H9 (cell line): ENCODE data around the gene GNG11. TPM values are rescaled to one million over a fixed set of nuclear protein-coding genes. Genes with fewer than 3 reads are reported as not detected.

ENCODE experiments used
- DNase-seq: peaks from one replicate; pipeline ENCODE4 v3.0.0-alpha.2; 2017
- H2AFZ ChIP-seq: one replicate; pipeline ENCODE4 v1.6.1; 2013; ENCODE audit warnings: mild to moderate bottlenecking, low read length, control low read depth, moderate library complexity
- H2AK5ac ChIP-seq: 2 replicates; pipeline ENCODE4 v1.6.1; 2013; ENCODE audit warnings: low read length, control low read depth, mixed read lengths; ENCODE audit not compliant: insufficient read length
- H2BK120ac ChIP-seq: one replicate; pipeline ENCODE4 v1.6.1; 2013; ENCODE audit warnings: low read depth, mild to moderate bottlenecking, low read length, control low read depth, inconsistent platforms; ENCODE audit not compliant: poor library complexity, severe bottlenecking
- H2BK12ac ChIP-seq: 2 replicates; pipeline ENCODE4 v1.6.1; 2013; ENCODE audit warnings: low read length, control low read depth, mixed read lengths, low read depth; ENCODE audit not compliant: insufficient read length
- H2BK15ac ChIP-seq: 2 replicates; pipeline ENCODE4 v1.6.1; 2013; ENCODE audit warnings: low read depth, low read length, control low read depth
- H2BK20ac ChIP-seq: one replicate; pipeline ENCODE4 v1.6.1; 2013; ENCODE audit warnings: low read depth, mild to moderate bottlenecking, low read length, control low read depth, inconsistent platforms; ENCODE audit not compliant: poor library complexity, severe bottlenecking
- H2BK5ac ChIP-seq: 2 replicates; pipeline ENCODE4 v1.6.1; 2013; ENCODE audit warnings: low read length, control low read depth, mixed read lengths; ENCODE audit not compliant: insufficient read length
- H3K14ac ChIP-seq: 2 replicates; pipeline ENCODE4 v1.6.1; 2013; ENCODE audit warnings: low read length, control low read depth; ENCODE audit not compliant: insufficient read depth
- H3K18ac ChIP-seq: 2 replicates; pipeline ENCODE4 v1.6.1; 2013; ENCODE audit warnings: low read depth, mild to moderate bottlenecking, mixed read lengths, low read length, control low read depth; ENCODE audit not compliant: insufficient read length
- H3K23ac ChIP-seq: 2 replicates; pipeline ENCODE4 v1.6.1; 2013; ENCODE audit warnings: low read length, control low read depth, mixed read lengths, low read depth; ENCODE audit not compliant: insufficient read length
- H3K23me2 ChIP-seq: 2 replicates; pipeline ENCODE4 v1.6.1; 2013; ENCODE audit warnings: low read depth, mild to moderate bottlenecking, mixed read lengths, low read length, control low read depth; ENCODE audit not compliant: insufficient read length, poor library complexity, severe bottlenecking
- H3K27ac ChIP-seq: 2 replicates; pipeline ENCODE4 v1.5.1; 2013; ENCODE audit warnings: low read length, control low read depth, mixed read lengths, low read depth; ENCODE audit not compliant: insufficient read length
- H3K27me3 ChIP-seq: 2 replicates; pipeline ENCODE4 v1.6.1; 2013; ENCODE audit warnings: low read length, control low read depth, inconsistent platforms; ENCODE audit not compliant: insufficient read depth
- H3K4ac ChIP-seq: 2 replicates; pipeline ENCODE4 v1.6.1; 2013; ENCODE audit warnings: low read depth, mild to moderate bottlenecking, control low read depth, inconsistent platforms, low read length, moderate library complexity
- H3K4me1 ChIP-seq: 2 replicates; pipeline ENCODE4 v1.6.1; 2013; ENCODE audit warnings: low read length, control low read depth, inconsistent platforms; ENCODE audit not compliant: insufficient read depth
- H3K4me2 ChIP-seq: 2 replicates; pipeline ENCODE4 v1.6.1; 2013; ENCODE audit warnings: low read length, control low read depth, mixed read lengths; ENCODE audit not compliant: insufficient read length, insufficient read depth
- H3K56ac ChIP-seq: 2 replicates; pipeline ENCODE4 v1.6.1; 2013; ENCODE audit warnings: low read depth, mild to moderate bottlenecking, mixed read lengths, low read length, control low read depth; ENCODE audit not compliant: insufficient read length
- H3K79me1 ChIP-seq: 2 replicates; pipeline ENCODE4 v1.6.1; 2013; ENCODE audit warnings: low read depth, mild to moderate bottlenecking, moderate library complexity, low read length, control low read depth, inconsistent platforms; ENCODE audit not compliant: insufficient read depth, poor library complexity, severe bottlenecking
- H3K79me2 ChIP-seq: 2 replicates; pipeline ENCODE4 v1.6.1; 2013; ENCODE audit warnings: low read length, control low read depth, inconsistent platforms; ENCODE audit not compliant: insufficient read depth
- H3K9ac ChIP-seq: 2 replicates; pipeline ENCODE4 v1.6.1; 2013; ENCODE audit warnings: low read length, control low read depth, mixed read lengths; ENCODE audit not compliant: insufficient read length; ENCODE audit errors: extremely low read depth
- H3K9me3 ChIP-seq: one replicate; pipeline ENCODE4 v1.6.1; 2013; ENCODE audit warnings: low read depth, low read length, inconsistent platforms; ENCODE audit not compliant: control insufficient read depth
- H3T11ph ChIP-seq: one replicate; pipeline ENCODE4 v1.6.1; 2013; ENCODE audit warnings: mild to moderate bottlenecking, low read length, control low read depth, inconsistent platforms
- H4K20me1 ChIP-seq: one replicate; pipeline ENCODE4 v1.6.1; 2013; ENCODE audit not compliant: control insufficient read depth, insufficient read length, insufficient read depth
- H4K5ac ChIP-seq: 2 replicates; pipeline ENCODE4 v1.6.1; 2013; ENCODE audit warnings: low read depth, mild to moderate bottlenecking, mixed read lengths, low read length, control low read depth; ENCODE audit not compliant: insufficient read length
- H4K8ac ChIP-seq: replicated peaks from 2 replicates; pipeline ENCODE4 v1.6.1; 2013; ENCODE audit warnings: low read length, control low read depth, mixed read lengths, low read depth; ENCODE audit not compliant: insufficient read length
- H4K91ac ChIP-seq: 2 replicates; pipeline ENCODE4 v1.6.1; 2013; ENCODE audit warnings: low read depth, mild to moderate bottlenecking, moderate library complexity, mixed read lengths, low read length, control low read depth; ENCODE audit not compliant: insufficient read length
- H3K27ac Mint-ChIP-seq, 3 experiments: 2 replicates in 2 of 3; 3 replicates in 1 of 3; pipeline ENCODE4 v1.8.0; 2020 to 2021; ENCODE audit warnings: mixed read lengths in 3 of 3, mild to moderate bottlenecking in 1 of 3, moderate library complexity in 1 of 3
- H3K27me3 Mint-ChIP-seq: 2 replicates; pipeline ENCODE4 v1.8.0; 2021; ENCODE audit warnings: low read depth, mild to moderate bottlenecking, moderate library complexity, mixed read lengths
- H3K36me3 Mint-ChIP-seq, 3 experiments: 2 replicates in 2 of 3; 3 replicates in 1 of 3; pipeline ENCODE4 v1.8.0; 2020 to 2021; ENCODE audit warnings: low read depth in 3 of 3, mixed read lengths in 3 of 3; ENCODE audit not compliant: insufficient read depth in 1 of 3
- H3K4me1 Mint-ChIP-seq, 2 experiments: 2 replicates each; pipeline ENCODE4 v1.8.0; 2020; ENCODE audit warnings: mixed read lengths in 2 of 2
- H3K4me3 Mint-ChIP-seq, 2 experiments: 2 replicates in 1 of 2; 3 replicates in 1 of 2; pipeline ENCODE4 v1.8.0; 2020 to 2021; ENCODE audit warnings: mild to moderate bottlenecking in 2 of 2, mixed read lengths in 2 of 2, moderate library complexity in 1 of 2
- H3K9me3 Mint-ChIP-seq, 2 experiments: 2 replicates in 1 of 2; 3 replicates in 1 of 2; pipeline ENCODE4 v1.8.0; 2020; ENCODE audit warnings: mild to moderate bottlenecking in 2 of 2, mixed read lengths in 2 of 2, moderate library complexity in 1 of 2
- CTCF ChIP-seq: fragments of 200-600 bp; sonication (generic); conservative IDR thresholded peaks from 3 replicates; pipeline ENCODE4 v1.8.0; 2021; ENCODE audit warnings: antibody characterized with exemption, mild to moderate bottlenecking
- WGBS: extraction: QIAGEN DNeasy Blood & Tissue Kit; methylation state at CpG from one replicate; pipeline ENCODE4 v1.1.7; 2013; ENCODE audit warnings: missing lambda C conversion rate, low lambda C conversion rate, mixed read lengths; ENCODE audit not compliant: insufficient read length; ENCODE audit errors: extremely low coverage; 5-methylcytosine and 5-hydroxymethylcytosine counted together
- total RNA-seq: library from RNA; stranded (reverse); gene quantifications from 2 replicates; pipeline ENCODE4 v1.2.1, GENCODE V29; 2021

The GNG11 gene
- total RNA-seq, 1 experiment from 2014 or later, result 0.68 TPM

DNA sequence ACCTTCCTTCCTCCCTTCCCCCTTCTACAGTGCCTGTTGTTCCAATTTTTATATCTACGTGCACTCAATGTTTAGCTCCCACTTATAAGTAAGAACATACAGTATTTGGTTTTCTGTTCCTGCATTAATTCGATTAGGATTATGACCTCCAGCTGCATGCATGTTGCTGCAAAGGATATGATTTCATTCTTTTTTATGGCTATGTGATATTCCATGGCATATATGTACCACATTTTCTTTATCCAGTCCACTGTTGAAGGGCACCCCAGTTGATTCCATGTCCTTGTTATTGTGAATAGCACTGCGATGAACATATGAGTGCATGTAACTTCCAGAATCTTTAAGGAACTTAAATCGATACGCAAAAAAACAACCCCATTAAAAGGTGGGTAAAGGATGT, 42.7 kb downstream of the GNG11 start:
- no peaks in the 10 kb centered on the region for H3K36me3 Mint-ChIP-seq
- H3K4ac ChIP-seq, result no peak overlapping the region

More for the DNA sequence above, 42.7 kb downstream of the GNG11 start:
- DNase-seq, result no peak
- Histone ChIP-seq H2BK12ac (no peak overlapping the region), H3K56ac (no peak overlapping the region), H3K4me1 (no peaks in the 10 kb centered on the region), H3K4me2 (no peak overlapping the region), H3T11ph (no peak overlapping the region), H3K23ac (no peak overlapping the region), H2BK15ac (no peak overlapping the region), H2AFZ (no peak overlapping the region), H2BK20ac (no peak overlapping the region), H3K9ac (no peak overlapping the region), H4K91ac (no peak overlapping the region), H4K8ac (no peak overlapping the region), H3K9me3 (no peaks in the 10 kb centered on the region), H3K79me2 (no peaks in the 10 kb centered on the region), H3K18ac (no peak overlapping the region), H3K23me2 (no peaks in the 10 kb centered on the region), H4K20me1 (no peaks in the 10 kb centered on the region), H4K5ac (no peak overlapping the region), H2BK5ac (no peak overlapping the region), H3K79me1 (no peaks in the 10 kb centered on the region), H3K14ac (no peak overlapping the region), H2AK5ac (no peak overlapping the region), H2BK120ac (no peak overlapping the region), H3K27me3 (no peaks in the 10 kb centered on the region), H3K27ac (no peak overlapping the region)
- WGBS, result no CpG with 5 or more reads among the region's 5 CpGs
- TF ChIP-seq CTCF, result no peak
- H3K4me1 Mint-ChIP-seq, result no peaks in the 10 kb centered on the region
- H3K27ac Mint-ChIP-seq, result no peak overlapping the region
- no peaks in the 10 kb centered on the region for H3K27me3 Mint-ChIP-seq
- H3K4me3 Mint-ChIP-seq, result no peak overlapping the region
- no peaks in the 10 kb centered on the region for H3K9me3 Mint-ChIP-seq
